Smooth muscle cell (in vitro differentiated cells): ENCODE measurements around the gene TET3. TPM values are rescaled to one million over a fixed set of nuclear protein-coding genes. Genes with fewer than 3 reads are reported as not detected.

Source experiments
- DNase-seq: peaks from one replicate; lab custom pipeline; 2025; ENCODE audit not compliant: unreplicated experiment; lab: John Stamatoyannopoulos, UW
- H2AFZ ChIP-seq: fragments of 200-600 bp; sonication (generic); 2 replicates; pipeline ENCODE4 v1.6.0; 2016; ENCODE audit warnings: antibody characterized with exemption, low read depth, mild to moderate bottlenecking
- H3F3A ChIP-seq: fragments of 200-600 bp; sonication (generic); 2 replicates; pipeline ENCODE4 v1.6.0; 2017; ENCODE audit warnings: antibody characterized with exemption, low read depth
- H3K27ac ChIP-seq: fragments of 200-600 bp; sonication (generic); 2 replicates; pipeline ENCODE4 v1.5.1; 2016; ENCODE audit warnings: low read depth, mild to moderate bottlenecking
- H3K27me3 ChIP-seq: fragments of 200-600 bp; sonication (generic); 2 replicates; pipeline ENCODE4 v1.6.1; 2016; ENCODE audit warnings: low read depth, mild to moderate bottlenecking
- H3K36me3 ChIP-seq: fragments of 200-600 bp; sonication (generic); 2 replicates; pipeline ENCODE4 v1.5.1; 2016; ENCODE audit warnings: low read depth
- H3K4me1 ChIP-seq: fragments of 200-600 bp; sonication (generic); 2 replicates; pipeline ENCODE4 v1.5.1; 2016; ENCODE audit warnings: low read depth
- H3K4me2 ChIP-seq: fragments of 200-600 bp; sonication (generic); 2 replicates; pipeline ENCODE4 v1.6.0; 2016; ENCODE audit warnings: mild to moderate bottlenecking
- H3K4me3 ChIP-seq: fragments of 200-600 bp; sonication (generic); 2 replicates; pipeline ENCODE4 v1.5.1; 2016; ENCODE audit warnings: mild to moderate bottlenecking
- H3K79me2 ChIP-seq: fragments of 200-600 bp; sonication (generic); 2 replicates; pipeline ENCODE4 v1.6.0; 2016; ENCODE audit warnings: low read depth, mild to moderate bottlenecking
- H3K9ac ChIP-seq: fragments of 200-600 bp; sonication (generic); 2 replicates; pipeline ENCODE4 v1.6.0; 2016; ENCODE audit warnings: low read depth
- H3K9me3 ChIP-seq: fragments of 200-600 bp; sonication (generic); replicated peaks from 2 replicates; pipeline ENCODE4 v1.5.1; 2016; ENCODE audit warnings: low read depth
- H4K20me1 ChIP-seq: fragments of 200-600 bp; sonication (generic); 2 replicates; pipeline ENCODE4 v1.6.0; 2016; ENCODE audit warnings: low read depth
- CTCF ChIP-seq: fragments of 200-600 bp; sonication (generic); IDR thresholded peaks from 2 replicates; pipeline ENCODE4 v1.5.1; 2017; ENCODE audit warnings: borderline replicate concordance, mild to moderate bottlenecking, antibody characterized with exemption; ENCODE audit not compliant: insufficient read depth, poor library complexity, severe bottlenecking
- WGBS: methylation state at CpG from one replicate; pipeline ENCODE4 v1.1.7; 2016; ENCODE audit warnings: low lambda C conversion rate; 5-methylcytosine and 5-hydroxymethylcytosine counted together
- polyA plus RNA-seq: library from polyadenylated mRNA; unstranded; fragments of >200 nt; fragmentation: Nextera tagmentation; extraction: Ambion mirVana; gene quantifications from 2 replicates; pipeline ENCODE4 v1.2.1, GENCODE V29; 2016
- total RNA-seq: library from RNA; depleted of rRNA; stranded (reverse); fragments of >200 nt; gene quantifications from 2 replicates; pipeline ENCODE4 v1.2.3, GENCODE V29; 2014

The TET3 gene
- total and polyA plus RNA-seq, 2 experiments from 2014 or later = 3.2 to 12.7 TPM

DNA sequence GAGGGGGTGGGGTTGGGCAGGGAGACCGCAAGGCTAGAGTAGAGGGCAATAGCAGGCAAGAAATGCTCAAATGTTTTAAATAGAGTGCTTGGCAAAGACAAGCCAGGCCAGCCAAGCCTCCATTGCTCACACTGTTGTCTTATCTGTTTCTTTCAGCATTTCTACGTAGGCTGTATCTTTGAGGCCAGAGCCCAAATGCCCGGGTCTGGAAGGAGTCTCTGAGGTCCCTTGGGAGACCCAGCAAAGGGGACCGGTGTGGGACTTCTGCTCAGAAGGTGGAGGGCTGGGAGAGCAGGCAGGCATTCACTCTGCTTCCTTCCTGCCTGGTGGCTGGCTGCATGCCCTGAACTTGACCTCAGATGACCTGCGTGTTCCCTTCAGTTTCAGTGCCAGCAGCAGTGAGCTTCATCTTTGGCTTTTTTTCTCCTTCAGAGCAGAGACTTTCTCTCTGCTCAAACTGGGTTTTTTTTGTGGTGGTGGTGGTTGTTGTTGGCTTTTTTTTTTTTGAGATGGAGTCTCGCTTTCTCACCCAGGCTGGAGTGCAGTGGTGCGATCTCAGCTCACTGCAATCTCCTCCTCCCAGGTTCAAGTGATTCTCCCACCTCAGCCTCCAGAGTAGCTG lies 13.7 kb upstream of the TET3 start:
- Histone ChIP-seq H3K4me1 (no peaks in the 10 kb centered on the region), H3K27me3 (no peaks in the 10 kb centered on the region), H3K9me3 (no peaks in the 10 kb centered on the region), H3K79me2 (no peaks in the 10 kb centered on the region), H2AFZ (no peak overlapping the region), H4K20me1 (no peaks in the 10 kb centered on the region), H3K9ac (no peak overlapping the region), H3F3A (no peaks in the 10 kb centered on the region), H3K36me3 (no peaks in the 10 kb centered on the region), H3K27ac (no peak overlapping the region), H3K4me3 (no peak overlapping the region), H3K4me2 (no peak overlapping the region)
- DNase-seq = no peak
- TF ChIP-seq CTCF = no peak
- 75% methylated on average over 7 of the region's 7 CpGs for WGBS

GRCh38 chr2:73971722-73972121 lies 13.0 kb upstream of the TET3 start:
- Histone ChIP-seq H3K79me2 (no peaks in the 10 kb centered on the region), H3K4me2 (no peak overlapping the region), H3K4me3 (no peak overlapping the region), H3K27ac (no peak overlapping the region), H3K9ac (no peak overlapping the region), H2AFZ (no peak overlapping the region), H4K20me1 (no peaks in the 10 kb centered on the region), H3K27me3 (no peaks in the 10 kb centered on the region), H3F3A (no peaks in the 10 kb centered on the region), H3K9me3 (no peaks in the 10 kb centered on the region), H3K4me1 (no peaks in the 10 kb centered on the region), H3K36me3 (no peaks in the 10 kb centered on the region)
- 75% methylated on average over 3 of the region's 3 CpGs for WGBS
- no peak for DNase-seq
- TF ChIP-seq CTCF = no peak

- Histone ChIP-seq H3K4me2 (no peak overlapping the region), H3K4me3 (no peak overlapping the region), H4K20me1 (no peaks in the 10 kb centered on the region), H3K27ac (no peak overlapping the region), H2AFZ (no peak overlapping the region), H3K9ac (no peak overlapping the region), H3K79me2 (no peaks in the 10 kb centered on the region), H3K4me1 (no peaks in the 10 kb centered on the region), H3K27me3 (no peaks in the 10 kb centered on the region), H3K36me3 (no peaks in the 10 kb centered on the region), H3K9me3 (no peaks in the 10 kb centered on the region), H3F3A (no peaks in the 10 kb centered on the region)
- no peak for DNase-seq
- TF ChIP-seq CTCF = no peak
- 80% methylated on average over 3 of the region's 3 CpGs for WGBS
Measured at GRCh38 chr2:73972846-73973245, 11.9 kb upstream of the TET3 start.

- H2AFZ ChIP-seq = no peak overlapping the region
- no peaks in the 10 kb centered on the region for H3F3A ChIP-seq
- no peaks in the 10 kb centered on the region for H4K20me1 ChIP-seq
- peaks cover under 1% of the 10 kb centered on the region for H3K4me1 ChIP-seq
- H3K9ac ChIP-seq = no peak overlapping the region
- no peaks in the 10 kb centered on the region for H3K27me3 ChIP-seq
- no peak for DNase-seq
- H3K79me2 ChIP-seq = no peaks in the 10 kb centered on the region
- H3K4me2 ChIP-seq = no peak overlapping the region
- H3K27ac ChIP-seq = no peak overlapping the region
- H3K9me3 ChIP-seq = no peaks in the 10 kb centered on the region
- TF ChIP-seq CTCF = no peak
- H3K4me3 ChIP-seq = no peak overlapping the region
- WGBS = 95% methylated on average over 3 of the region's 3 CpGs
- no peaks in the 10 kb centered on the region for H3K36me3 ChIP-seq
Measured at GRCh38 chr2:73975731-73976130, 9.0 kb upstream of the TET3 start.
